Hepatocyte (in vitro differentiated cells): ENCODE data around the gene SEC14L2. TPM values are rescaled to one million over a fixed set of nuclear protein-coding genes. Genes with fewer than 3 reads are reported as not detected.
A peak's percentile ranks its signal among the peaks of the same experiment; 100 is the strongest.

Experiments used
- DNase-seq: peaks from one replicate; pipeline ENCODE4 v3.0.0-alpha.2; 2016; ENCODE audit warnings: low spot score
- H2AFZ ChIP-seq: fragments of 200-600 bp; sonication (generic); 2 replicates; pipeline ENCODE4 v1.6.0; 2016; ENCODE audit warnings: antibody characterized with exemption, mild to moderate bottlenecking
- H3K27ac ChIP-seq: fragments of 200-600 bp; sonication (generic); 2 replicates; pipeline ENCODE4 v1.5.1; 2016; ENCODE audit warnings: mild to moderate bottlenecking
- H3K27me3 ChIP-seq: fragments of 200-600 bp; sonication (generic); 2 replicates; pipeline ENCODE4 v1.6.1; 2016
- H3K36me3 ChIP-seq: fragments of 200-600 bp; sonication (generic); replicated peaks from 2 replicates; pipeline ENCODE4 v1.5.1; 2016; ENCODE audit warnings: low read depth; ENCODE audit not compliant: insufficient read depth
- H3K4me1 ChIP-seq: fragments of 200-600 bp; sonication (generic); 2 replicates; pipeline ENCODE4 v1.5.1; 2016; ENCODE audit warnings: mild to moderate bottlenecking, moderate library complexity; ENCODE audit not compliant: insufficient read depth
- H3K4me2 ChIP-seq: fragments of 200-600 bp; sonication (generic); 2 replicates; pipeline ENCODE4 v1.6.0; 2016
- H3K4me3 ChIP-seq: fragments of 200-600 bp; sonication (generic); 2 replicates; pipeline ENCODE4 v1.5.1; 2016; ENCODE audit warnings: mild to moderate bottlenecking
- H3K79me2 ChIP-seq: fragments of 200-600 bp; sonication (generic); 2 replicates; pipeline ENCODE4 v1.6.0; 2017; ENCODE audit warnings: mild to moderate bottlenecking
- H3K9me2 ChIP-seq: fragments of 200-600 bp; sonication (generic); replicated peaks from 2 replicates; pipeline ENCODE4 v1.6.0; 2017; ENCODE audit warnings: mild to moderate bottlenecking; ENCODE audit not compliant: insufficient read depth
- H3K9me3 ChIP-seq: fragments of 200-600 bp; sonication (generic); 2 replicates; pipeline ENCODE4 v1.5.1; 2016; ENCODE audit warnings: low read depth, mild to moderate bottlenecking
- H4K20me1 ChIP-seq: fragments of 200-600 bp; sonication (generic); 2 replicates; pipeline ENCODE4 v1.6.0; 2016; ENCODE audit warnings: mild to moderate bottlenecking; ENCODE audit not compliant: insufficient read depth, poor library complexity, severe bottlenecking
- EZH2 ChIP-seq: fragments of 200-600 bp; sonication (generic); IDR thresholded peaks from 2 replicates; pipeline ENCODE4 v1.6.1; 2016; ENCODE audit warnings: antibody characterized with exemption, mild to moderate bottlenecking, borderline replicate concordance
- EZH2phosphoT487 ChIP-seq: fragments of 200-600 bp; sonication (generic); IDR thresholded peaks from one replicate; pipeline ENCODE4 v1.6.1; 2018; ENCODE audit warnings: antibody characterized with exemption, mild to moderate bottlenecking, low read depth, moderate library complexity; ENCODE audit not compliant: unreplicated experiment, severe bottlenecking
- WGBS: methylation state at CpG from one replicate; pipeline ENCODE4 v1.1.6; 2016; ENCODE audit warnings: low lambda C conversion rate; ENCODE audit errors: missing lambda C conversion rate; 5-methylcytosine and 5-hydroxymethylcytosine counted together
- polyA plus RNA-seq: library from polyadenylated mRNA; unstranded; fragments of >200 nt; fragmentation: Nextera tagmentation; extraction: Ambion mirVana; gene quantifications from 2 replicates; pipeline ENCODE4 v1.2.1, GENCODE V29; 2016
- total RNA-seq: library from RNA; depleted of rRNA; stranded (reverse); fragments of >200 nt; gene quantifications from 2 replicates; pipeline ENCODE4 v1.2.3, GENCODE V29; 2014
- TF ChIP-seq, protein P1 (sequence below): fragments of 200-600 bp; sonication (generic); IDR thresholded peaks from 2 replicates; pipeline ENCODE4 v1.5.1; 2016; ENCODE audit warnings: antibody characterized with exemption, mild to moderate bottlenecking; ENCODE audit not compliant: poor library complexity

Gene SEC14L2
- total and polyA plus RNA-seq, 2 experiments from 2014 or later, result 9.9 to 10.9 TPM

DNA sequence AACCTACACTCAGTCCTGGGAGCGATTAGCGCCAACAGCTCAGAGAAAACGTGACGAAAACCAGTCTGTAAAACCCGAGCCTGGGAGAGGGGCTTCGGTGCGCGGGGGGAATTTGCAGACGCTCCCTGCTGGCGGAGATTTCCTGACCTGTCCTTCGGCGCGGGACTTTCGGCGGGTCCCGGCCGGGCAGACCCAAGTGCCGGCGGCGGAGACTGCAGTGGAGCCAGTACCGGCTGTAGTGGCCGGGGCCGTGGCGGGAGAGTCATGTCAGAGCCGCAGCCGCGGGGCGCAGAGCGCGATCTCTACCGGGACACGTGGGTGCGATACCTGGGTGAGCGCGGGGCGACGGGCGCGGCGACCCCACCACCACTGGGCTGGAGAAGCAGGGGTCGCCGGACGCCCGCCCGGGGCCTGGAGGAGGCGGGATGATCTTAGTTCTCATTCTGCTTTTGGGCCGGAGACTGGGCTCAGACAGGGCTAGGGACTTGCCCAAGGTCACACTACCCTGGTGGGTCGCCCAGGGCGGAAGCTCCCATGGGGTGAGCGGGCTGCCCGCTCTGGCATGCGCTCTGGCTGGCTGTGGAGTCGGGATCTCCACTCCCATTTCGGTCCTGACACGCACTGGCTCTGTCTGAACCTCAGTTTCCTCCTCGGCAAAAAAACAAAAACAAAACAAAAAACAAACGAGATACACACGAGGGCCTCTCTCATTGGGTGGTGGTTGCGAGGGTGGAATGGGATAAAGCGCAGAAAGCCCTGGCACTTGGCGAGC, 29.0 kb downstream of the SEC14L2 start, which contains the start of gene MTFP1:
TSS of gene MTFP1 (plus strand) at position 153 of the 772 bp plus-strand sequence. CDS start at position 265, 112 bp downstream.
- WGBS, result under 1% methylated on average over 61 of the region's 61 CpGs
- Histone ChIP-seq H3K27me3 (no peaks in the 10 kb centered on the region), H3K9me3 (no peaks in the 10 kb centered on the region), H3K9me2 (no peaks in the 10 kb centered on the region), H4K20me1 (no peaks in the 10 kb centered on the region), H3K79me2 (no peaks in the 10 kb centered on the region), H3K27ac (peak within 1 kb of the TSS; percentile 97), H3K4me3 (peak within 1 kb of the TSS; percentile 59), H3K4me2 (peak within 1 kb of the TSS; percentile 80), H3K36me3 (no peaks in the 10 kb centered on the region), H2AFZ (peak within 1 kb of the TSS; percentile 76), H3K4me1 (peaks cover 33% of the 10 kb centered on the region)
- DNase-seq, result peak; percentile 74
- no peak for TF ChIP-seq EZH2phosphoT487
- TF ChIP-seq EZH2, result no peak
- TF ChIP-seq, protein P1, sequence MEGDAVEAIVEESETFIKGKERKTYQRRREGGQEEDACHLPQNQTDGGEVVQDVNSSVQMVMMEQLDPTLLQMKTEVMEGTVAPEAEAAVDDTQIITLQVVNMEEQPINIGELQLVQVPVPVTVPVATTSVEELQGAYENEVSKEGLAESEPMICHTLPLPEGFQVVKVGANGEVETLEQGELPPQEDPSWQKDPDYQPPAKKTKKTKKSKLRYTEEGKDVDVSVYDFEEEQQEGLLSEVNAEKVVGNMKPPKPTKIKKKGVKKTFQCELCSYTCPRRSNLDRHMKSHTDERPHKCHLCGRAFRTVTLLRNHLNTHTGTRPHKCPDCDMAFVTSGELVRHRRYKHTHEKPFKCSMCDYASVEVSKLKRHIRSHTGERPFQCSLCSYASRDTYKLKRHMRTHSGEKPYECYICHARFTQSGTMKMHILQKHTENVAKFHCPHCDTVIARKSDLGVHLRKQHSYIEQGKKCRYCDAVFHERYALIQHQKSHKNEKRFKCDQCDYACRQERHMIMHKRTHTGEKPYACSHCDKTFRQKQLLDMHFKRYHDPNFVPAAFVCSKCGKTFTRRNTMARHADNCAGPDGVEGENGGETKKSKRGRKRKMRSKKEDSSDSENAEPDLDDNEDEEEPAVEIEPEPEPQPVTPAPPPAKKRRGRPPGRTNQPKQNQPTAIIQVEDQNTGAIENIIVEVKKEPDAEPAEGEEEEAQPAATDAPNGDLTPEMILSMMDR, result no peak

DNA sequence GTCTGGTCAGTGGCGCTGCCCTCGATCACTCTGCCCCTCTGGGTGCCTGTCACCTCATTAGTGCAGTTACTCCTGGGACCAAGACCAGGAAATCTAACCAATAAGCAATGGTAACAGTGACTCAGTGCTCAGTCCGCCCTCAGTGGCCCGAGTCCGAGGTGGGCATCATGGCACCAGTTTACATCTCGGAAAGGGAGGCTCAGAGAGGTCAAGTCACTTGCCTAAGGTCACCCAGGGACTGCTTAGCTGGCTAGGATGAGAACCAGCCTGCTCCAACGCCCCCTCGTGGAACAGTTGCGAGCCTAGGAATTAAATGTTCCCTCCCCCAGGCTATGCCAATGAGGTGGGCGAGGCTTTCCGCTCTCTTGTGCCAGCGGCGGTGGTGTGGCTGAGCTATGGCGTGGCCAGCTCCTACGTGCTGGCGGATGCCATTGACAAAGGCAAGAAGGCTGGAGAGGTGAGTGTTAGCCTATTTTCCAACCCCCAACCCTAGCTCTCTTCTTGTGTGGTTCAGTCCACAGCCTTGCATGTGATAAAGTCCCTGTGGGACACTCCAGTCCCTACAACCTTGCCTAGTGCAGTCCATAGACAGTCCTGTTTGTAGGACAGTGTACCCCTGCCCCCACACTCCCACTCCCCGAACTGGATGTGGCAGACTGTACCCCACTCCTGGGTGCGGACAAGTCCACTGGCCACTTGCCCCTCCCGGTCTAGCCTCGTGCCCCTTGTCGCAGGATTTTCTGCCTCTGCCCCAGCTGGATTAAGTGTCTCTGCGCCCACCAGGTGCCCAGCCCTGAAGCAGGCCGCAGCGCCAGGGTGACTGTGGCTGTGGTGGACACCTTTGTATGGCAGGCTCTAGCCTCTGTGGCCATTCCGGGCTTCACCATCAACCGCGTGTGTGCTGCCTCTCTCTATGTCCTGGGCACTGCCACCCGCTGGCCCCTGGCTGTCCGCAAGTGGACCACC, 29.9 kb downstream of the SEC14L2 start:
- Histone ChIP-seq H3K27ac (peak overlapping the region; percentile 71), H2AFZ (peak overlapping the region; percentile 76), H3K79me2 (no peaks in the 10 kb centered on the region), H3K9me3 (no peaks in the 10 kb centered on the region), H3K36me3 (no peaks in the 10 kb centered on the region), H3K4me1 (peaks cover 26% of the 10 kb centered on the region), H3K4me2 (peak overlapping the region; percentile 80), H3K4me3 (peak overlapping the region; percentile 59), H3K9me2 (no peaks in the 10 kb centered on the region), H3K27me3 (no peaks in the 10 kb centered on the region), H4K20me1 (no peaks in the 10 kb centered on the region)
- DNase-seq, result peak; percentile 90
- TF ChIP-seq EZH2, result no peak
- TF ChIP-seq, protein P1, result peak; percentile 63
- WGBS, result 55% methylated on average over 29 of the region's 29 CpGs

DNA sequence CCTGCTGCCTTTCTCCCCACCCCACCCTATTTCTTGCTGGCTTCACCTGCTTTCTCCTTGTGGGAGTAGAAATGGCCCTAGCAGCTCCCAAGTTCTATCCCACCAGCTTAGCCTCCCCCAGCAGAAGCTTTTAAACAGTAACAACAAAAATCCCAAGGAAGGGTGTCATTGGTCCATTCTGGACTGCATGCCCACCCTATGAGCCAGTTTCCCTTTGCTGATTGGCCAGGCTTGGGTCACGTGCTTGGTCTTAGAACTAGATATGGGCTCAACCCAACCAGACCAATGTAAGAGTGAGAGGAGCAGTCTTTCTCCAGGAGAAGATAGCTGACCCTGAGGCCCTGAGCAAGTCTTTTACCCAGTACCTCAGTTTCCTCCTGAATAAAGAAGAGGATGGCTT, 31.1 kb downstream of the SEC14L2 start:
- Histone ChIP-seq H3K4me3 (no peak overlapping the region), H3K9me3 (no peaks in the 10 kb centered on the region), H3K4me2 (no peak overlapping the region), H4K20me1 (no peaks in the 10 kb centered on the region), H3K79me2 (no peaks in the 10 kb centered on the region), H3K9me2 (no peaks in the 10 kb centered on the region), H3K4me1 (peaks cover 15% of the 10 kb centered on the region), H2AFZ (no peak overlapping the region), H3K36me3 (no peaks in the 10 kb centered on the region), H3K27me3 (no peaks in the 10 kb centered on the region), H3K27ac (no peak overlapping the region)
- DNase-seq, result no peak
- 94% methylated on average over 1 of the region's 1 CpG for WGBS
- TF ChIP-seq EZH2 (no peak), EZH2phosphoT487 (no peak)
- TF ChIP-seq, protein P1, result no peak
